HUDEP-2 (cell line): ENCODE data around the gene PRAMEF8.
"Not testable (repeated sequence)": the region's sequence is repeated elsewhere in the genome, so short reads cannot be mapped to it uniquely, and the experiment has no call there.

Experiments
- DNase-seq, 76 experiments: peaks; one replicate each; lab custom pipeline; 2025; ENCODE audit not compliant: unreplicated experiment in 76 of 76; lab: John Stamatoyannopoulos, UW

PRAMEF8 gene

DNA sequence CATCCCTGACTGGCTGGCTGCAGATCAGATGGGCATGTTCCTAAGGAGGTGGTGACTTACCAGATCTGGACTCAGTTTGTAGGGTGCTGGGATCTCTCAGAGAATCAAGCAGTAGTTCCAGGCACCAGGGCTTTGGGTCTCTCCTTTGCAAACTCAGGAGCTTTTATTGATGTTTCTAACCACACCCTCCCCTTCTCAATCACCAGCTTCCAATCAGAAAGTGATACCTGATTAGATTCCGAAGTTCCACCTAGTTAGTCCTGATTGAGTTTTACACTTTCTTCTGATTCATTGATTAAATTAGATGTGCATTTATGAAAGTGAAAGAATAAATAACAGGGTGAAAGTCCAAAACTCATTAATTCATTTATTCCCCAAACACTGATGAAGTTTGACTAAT lies at the start of gene PRAMEF8:
TSS of gene PRAMEF8 (minus strand) at position 101 of the 400 bp plus-strand sequence. CDS start 1,046 bp downstream, outside the sequence.
- not testable (repeated sequence) for DNase-seq

DNA sequence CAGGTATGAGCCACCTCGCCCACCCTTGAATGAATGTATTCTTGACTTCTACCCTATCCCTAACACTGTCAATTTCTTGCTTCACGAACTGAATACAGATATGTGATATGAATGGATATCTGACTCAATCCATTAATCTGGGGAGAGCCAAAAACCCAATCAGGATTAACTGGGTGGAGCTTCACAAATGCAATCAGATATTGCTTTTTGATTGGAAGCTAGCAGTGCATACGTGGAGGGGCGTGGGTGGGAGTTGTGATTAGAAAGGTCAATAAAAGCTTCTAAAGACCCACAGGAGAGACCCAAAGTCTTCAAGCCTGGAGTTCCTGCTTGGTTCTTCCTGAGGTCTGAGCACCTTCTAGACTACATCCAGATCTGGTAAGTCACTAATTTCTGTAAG lies 30.3 kb upstream of the PRAMEF8 start, which contains the start of gene PRAMEF15:
TSS of gene PRAMEF15 (plus strand) at position 301 of the 400 bp plus-strand sequence. CDS start 2,827 bp downstream, outside the sequence.
- not testable (repeated sequence) for DNase-seq

DNA sequence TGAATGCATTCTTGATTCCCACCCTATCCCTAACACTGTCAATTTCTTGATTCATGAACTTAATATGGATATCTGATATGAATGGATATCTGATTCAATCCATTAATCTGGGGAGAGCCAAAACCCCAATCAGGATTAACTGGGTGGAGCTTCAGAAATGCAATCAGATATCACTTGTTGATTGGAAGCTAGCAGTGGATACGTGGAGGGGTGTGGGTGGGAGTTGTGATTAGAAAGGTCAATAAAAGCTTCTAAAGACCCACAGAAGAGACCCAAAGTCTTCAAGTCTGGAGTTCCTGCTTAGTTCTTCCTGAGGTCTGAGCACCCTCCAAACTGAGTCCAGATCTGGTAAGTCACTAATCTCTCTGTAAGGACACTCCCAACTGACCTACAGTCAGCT lies 18.3 kb upstream of the PRAMEF8 start, which contains the start of gene PRAMEF33:
TSS of gene PRAMEF33 (plus strand) at position 301 of the 400 bp plus-strand sequence. CDS start 2,416 bp downstream, outside the sequence.
- DNase-seq = not testable (repeated sequence)

DNA sequence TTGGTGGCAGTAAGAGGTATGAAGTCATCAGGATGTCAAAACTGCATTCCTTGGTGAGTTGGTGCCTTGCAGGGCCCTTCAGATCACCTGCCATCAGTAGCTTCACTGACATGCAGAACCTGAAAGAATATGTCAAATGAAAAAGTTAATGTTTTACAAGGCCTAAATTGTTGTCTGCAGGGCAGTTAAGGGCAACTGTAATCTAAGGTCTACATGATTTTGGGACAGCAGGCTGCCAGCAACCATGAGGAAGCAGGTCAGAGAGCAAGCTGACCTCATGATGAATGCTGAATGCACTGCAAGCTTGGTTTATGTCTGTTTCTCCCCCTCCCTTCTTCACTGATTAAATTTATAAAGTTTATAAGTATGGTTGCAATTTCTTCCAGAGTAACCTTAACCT lies 17.3 kb upstream of the PRAMEF8 start:
- DNase-seq = not testable (repeated sequence)

DNA sequence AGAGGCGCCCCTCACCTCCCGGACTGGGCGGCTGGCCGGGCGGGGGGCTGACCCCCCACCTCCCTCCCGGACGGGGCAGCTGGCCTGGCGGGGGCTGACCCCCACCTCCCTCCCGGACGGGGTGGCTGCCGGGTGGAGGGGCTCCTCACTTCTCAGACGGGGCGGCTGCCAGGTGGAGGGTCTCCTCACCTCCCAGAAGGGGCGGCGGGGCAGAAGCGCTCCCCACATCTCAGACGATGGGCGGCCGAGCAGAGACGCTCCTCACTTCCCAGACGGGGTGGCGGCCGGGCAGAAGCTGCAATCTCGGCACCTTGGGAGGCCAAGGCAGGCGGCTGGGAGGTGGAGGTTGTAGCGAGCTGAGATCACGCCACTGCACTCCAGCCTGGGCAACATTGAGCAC lies 13.8 kb upstream of the PRAMEF8 start:
- DNase-seq = not testable (repeated sequence)

DNA sequence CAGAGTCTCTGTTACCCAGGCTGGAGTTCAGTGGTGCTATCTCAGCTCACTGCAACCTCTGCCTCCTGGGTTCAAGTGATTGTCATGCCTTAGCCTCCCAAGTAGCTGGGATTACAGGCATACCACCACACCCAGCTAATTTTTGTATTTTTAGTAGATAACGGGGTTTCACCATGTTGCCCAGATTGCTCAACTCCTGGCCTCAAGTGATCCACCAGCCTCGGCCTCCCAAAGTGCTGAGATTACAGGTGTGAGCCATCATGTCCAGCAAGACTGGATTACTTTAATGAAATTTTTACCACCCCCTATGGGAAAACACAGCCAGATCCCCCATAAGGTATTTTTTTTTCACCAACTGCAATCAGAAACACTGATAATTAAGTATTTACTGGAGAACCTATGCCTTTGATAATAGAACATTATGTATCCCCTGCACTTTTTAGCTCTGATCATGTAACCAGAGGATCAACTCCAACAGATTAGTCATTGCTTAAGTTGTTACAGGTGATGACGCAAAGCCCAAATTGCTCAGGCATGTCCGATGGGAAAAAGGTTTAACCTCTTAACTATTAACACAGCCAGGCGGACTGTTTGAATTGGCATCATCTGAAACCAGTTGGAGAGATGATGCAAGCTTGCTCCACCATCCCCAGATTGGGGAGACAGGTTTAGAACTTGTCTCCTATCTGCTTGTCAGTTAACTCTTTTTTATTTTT lies 12.4 kb upstream of the PRAMEF8 start:
- DNase-seq = not testable (repeated sequence)

DNA sequence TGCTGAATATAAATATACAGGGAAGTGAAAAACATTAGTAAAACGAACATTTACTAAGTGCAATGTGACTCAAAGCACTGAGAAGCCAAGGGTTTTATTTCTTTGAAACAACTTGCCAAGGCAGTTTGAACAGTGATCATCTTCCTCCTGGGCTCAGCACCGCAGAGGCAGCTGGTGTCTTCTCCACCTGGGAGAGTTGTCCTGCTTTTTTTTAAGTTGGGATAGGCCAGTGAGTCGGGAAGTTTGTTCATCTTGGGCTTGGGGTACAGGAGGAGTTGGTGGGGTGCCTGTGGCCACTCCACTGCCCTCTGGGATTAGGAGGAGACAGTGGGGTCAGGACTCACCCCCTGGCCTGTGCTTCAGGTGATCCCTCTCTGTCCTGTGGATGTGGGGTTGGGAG lies 4.1 kb upstream of the PRAMEF8 start:
- DNase-seq = not testable (repeated sequence)

DNA sequence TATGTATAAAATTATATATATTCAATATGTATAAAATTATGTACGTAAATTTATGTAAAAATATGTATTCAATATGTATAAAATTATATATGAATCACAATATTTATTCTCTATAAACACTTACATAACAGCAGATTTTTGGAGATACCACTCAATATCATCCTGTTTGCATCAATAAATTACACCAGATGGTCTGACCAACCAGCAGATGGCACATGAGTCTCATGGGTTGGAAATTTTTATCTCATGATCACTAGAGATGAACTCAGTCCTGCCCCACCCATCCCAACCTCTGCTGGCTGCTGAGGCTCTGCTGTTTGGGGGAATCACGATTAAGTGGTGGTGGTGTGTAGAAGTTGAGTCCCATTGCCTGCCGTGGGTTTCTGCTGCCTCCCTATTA lies 5.3 kb downstream of the PRAMEF8 start:
- not testable (repeated sequence) for DNase-seq

DNA sequence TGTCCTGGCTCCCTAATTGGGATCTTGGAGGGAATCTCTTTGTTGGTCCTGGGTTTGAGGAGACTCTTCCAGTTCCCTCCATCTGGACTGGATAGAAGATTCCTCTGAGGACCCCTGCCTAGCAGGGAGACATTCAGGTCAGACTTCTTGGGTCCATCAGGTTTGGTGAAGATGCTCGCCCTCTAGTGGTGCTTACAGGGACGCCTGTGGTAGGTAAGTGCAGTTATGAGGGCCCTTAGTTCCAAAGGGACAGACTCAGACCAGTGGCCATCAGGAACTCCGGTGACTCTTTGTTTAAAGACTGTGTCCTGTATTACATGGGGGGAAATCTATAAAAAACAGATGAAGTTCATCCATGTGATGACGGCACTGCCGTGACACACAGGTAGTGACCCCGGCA lies 7.9 kb downstream of the PRAMEF8 start:
- not testable (repeated sequence) for DNase-seq

DNA sequence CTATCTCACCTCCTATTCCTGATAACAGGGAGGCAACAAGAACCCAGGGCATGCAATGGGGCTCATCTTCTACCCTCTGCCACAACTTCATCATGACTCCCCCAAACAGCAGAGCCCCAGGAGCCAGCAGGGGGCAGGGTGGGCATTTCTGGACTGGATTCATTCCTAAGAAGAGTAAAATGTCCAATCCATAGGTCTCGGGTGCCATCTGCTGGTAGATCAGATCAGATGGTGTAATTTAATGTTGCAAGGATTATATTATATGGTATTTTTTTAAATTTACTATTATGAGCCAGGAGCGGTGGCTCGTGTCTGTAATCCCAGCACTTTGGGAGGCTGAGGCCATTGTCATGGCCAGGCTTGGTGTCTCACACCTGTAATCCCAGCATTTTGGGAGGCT lies 19.8 kb downstream of the PRAMEF8 start:
- not testable (repeated sequence) for DNase-seq

DNA sequence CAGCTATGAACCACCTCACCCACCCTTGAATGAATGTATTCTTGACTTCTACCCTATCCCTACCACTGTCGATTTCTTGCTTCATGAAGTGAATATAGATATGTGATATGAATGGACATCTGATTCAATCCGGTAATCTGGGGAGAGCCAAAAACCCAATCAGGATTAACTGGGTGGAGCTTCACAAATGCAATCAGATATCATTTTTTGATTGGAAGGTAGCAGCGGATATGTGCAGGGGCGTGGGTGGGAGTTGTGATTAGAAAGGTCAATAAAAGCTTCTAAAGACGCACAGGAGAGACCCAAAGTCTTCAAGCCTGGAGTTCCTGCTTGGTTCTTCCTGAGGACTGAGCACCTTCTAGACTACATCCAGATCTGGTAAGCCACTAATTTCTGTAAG lies 31.0 kb downstream of the PRAMEF8 start, which contains the start of gene PRAMEF5:
TSS of gene PRAMEF5 (plus strand) at position 301 of the 400 bp plus-strand sequence. CDS start 5,071 bp downstream, outside the sequence.
- not testable (repeated sequence) for DNase-seq

DNA sequence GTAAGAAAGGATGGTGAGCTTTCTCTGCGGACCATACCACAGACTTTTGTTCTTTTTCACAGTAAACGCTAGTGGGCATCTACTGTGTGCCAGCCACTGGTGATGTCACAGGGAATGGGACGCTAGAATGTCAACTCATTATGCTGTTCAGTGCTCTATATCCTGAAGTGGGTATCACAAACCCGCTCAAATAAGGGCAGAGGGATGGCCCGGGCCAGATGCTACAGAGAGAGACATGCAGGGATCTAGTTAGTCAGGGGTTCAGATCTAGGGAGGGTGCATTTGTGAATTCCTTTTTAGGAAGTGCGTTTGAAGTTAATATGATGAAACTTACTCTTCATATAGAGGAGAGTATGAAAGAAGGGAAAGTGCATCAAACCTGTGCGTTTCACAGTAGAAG lies 37.8 kb downstream of the PRAMEF8 start:
- DNase-seq = not testable (repeated sequence)

DNA sequence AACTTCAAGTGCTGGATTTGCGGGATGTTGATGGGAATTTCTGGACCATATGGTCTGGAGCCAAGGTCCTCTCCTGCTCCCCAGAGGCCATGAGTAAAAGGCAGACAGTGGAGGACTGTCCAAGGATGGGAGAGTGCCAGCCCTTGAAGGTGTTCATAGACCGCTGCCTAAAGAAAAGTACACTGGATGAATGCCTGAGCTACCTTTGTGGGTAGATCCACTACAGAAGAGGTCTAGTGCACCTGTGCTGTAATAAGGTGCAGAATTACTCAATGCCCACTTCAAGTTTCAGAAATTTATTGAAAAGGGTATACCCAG lies 38.4 kb downstream of the PRAMEF8 start:
- DNase-seq = not testable (repeated sequence)

DNA sequence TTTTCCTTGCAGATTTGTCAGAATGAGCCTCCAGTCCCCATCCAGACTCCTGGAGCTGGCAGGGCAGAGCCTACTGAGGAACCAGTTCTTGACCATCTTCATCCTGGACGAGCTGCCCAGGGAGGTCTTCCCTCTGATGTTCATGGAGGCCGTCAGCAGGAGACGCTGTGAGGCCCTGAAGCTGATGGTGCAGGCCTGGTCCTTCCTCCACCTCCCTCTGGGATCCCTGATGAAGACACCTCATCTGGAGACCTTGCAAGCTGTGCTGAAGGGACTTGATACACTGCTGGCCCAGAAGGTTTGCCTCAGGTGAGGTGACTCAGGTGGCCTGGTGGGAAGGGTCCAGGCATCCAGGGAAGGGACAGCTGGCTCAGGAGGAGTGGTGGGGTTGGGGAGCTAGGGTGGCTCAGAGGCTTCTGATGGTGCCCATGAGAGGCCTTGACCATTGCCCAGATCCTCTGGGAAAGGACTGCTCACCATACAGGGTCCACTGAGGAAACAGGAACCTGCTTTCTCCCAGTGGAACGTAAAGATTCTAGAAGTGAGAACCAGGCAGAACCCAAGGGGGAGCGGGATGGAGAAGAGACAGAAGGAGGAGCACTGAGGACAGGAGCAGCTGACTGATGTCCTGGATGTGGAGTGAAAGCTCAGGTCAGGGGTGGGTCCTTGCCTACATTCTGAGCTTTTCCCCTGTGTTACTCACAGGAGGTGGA lies 38.9 kb downstream of the PRAMEF8 start:
- not testable (repeated sequence) for DNase-seq

DNA sequence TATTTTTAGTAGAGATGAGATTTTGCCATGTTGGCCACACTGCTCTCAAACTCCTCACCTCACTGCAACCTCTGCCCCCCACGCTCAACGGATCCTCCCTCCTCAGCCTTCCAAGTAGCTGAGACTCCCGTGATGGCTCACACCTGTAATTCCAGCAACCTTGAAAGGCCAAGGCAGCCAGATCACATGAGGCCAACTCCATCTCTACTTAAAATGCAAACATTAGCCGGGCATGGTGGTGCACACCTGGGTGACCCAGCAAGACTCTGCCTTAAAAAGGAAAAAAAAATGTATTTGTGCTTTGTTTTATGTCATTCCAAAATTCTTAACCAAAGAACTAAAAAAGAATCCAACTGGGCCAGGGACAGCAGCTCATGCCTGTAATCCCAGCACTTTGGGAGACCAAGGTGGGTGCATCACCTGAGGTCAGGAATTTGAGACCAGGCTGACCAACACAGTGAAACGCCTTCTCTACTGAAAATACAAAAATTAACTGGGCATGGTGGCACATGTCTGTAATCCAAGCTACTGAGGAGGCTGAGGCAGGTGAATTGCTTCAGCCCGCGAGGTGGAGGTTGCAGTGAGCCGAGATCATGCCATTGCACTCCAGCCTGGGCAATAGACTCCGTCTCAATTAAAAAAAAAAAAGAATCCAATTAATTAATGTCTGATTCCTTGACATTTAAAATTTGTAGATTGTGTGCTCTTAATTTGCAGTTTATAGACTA lies 41.2 kb downstream of the PRAMEF8 start:
- not testable (repeated sequence) for DNase-seq

DNA sequence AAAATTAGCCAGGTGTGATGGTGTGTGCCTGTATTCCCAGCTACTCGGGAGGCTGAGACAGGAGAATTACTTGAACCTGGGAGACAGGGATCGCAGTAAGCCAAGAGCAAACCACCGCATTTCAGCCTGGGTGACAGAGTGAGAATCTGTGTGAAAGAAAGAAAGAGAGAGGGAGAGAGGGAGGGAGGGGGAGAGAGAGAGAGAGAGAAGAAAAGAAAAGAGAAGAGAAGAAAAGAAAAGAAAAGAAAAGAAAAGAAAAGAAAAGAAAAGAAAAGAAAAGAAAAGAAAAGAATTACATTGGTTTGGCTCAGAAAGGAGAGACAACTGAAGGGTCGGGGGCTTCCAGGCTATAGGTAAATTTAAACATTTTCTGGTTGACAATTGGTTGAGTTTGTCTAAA lies 45.3 kb downstream of the PRAMEF8 start:
- DNase-seq = not testable (repeated sequence)

DNA sequence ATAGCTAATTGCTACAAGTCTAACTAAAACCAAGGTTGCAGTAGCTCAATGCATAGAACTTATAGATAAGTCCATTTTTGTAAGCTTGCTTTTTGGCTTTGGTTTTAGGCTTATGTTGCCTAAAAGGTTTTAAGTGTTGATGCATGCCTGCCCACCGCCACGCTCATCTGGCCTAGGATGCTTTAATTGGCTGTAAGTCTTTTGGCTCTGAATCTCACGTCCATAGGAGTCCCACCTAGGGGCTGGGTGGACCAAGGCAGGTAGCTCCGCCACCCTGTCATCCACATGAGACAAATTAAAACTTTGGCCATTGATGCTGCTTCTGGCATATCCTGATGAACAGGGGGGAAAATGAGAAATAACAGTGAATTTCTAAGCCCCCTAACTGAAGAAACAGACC lies 47.4 kb downstream of the PRAMEF8 start:
- not testable (repeated sequence) for DNase-seq

DNA sequence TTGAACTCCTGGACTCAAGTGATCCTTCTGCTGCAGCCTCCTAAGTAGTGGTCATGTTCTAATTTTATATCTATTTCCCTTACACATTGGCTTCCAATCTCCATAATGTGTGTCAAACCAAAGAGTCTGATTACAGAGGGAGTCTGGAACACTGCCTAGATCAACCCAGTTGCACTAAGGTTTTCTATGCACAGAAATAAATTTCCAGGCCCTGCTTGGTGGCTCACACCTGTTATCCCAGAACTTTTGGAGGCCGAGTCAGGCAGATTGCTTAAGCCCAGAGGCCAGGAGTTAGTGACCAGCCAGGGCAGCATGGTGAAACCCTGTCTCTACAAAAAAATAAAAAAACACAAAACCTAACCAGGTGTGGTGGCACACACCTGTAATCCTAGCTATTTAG lies 50.9 kb downstream of the PRAMEF8 start:
- not testable (repeated sequence) for DNase-seq

DNA sequence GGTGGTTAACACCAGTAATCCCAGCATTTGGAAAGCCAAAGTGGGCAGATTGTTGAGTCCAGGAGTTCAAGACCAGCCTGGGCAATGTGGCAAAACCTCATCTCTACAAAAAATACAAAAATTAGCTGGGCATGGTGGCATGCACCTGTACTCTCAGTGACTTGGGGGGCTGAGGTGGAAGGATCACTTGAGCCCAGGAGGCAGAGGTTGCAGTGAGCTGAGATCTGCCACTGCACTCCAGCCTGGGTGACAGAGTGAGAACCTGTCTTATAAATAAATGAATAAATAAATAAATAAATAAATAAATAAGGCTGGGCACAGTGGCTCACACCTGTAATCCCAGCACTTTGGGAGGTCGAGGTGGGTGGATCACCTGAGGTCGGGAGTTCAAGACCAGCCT lies 52.9 kb downstream of the PRAMEF8 start:
- not testable (repeated sequence) for DNase-seq
